ENCODE data around the gene LYSMD2.

- TF ChIP-seq CEBPB (tag; IDR thresholded peaks at IDR 0.05) (no peak), ZNF384 (IDR thresholded peaks at IDR 0.05; ENCODE audit: low read depth, low read length) (no peak), CHD1 (IDR thresholded peaks at IDR 0.05; ENCODE audit: low read length) (no peak), YBX1 (IDR thresholded peaks at IDR 0.05) (no peak), NONO (IDR thresholded peaks at IDR 0.05; ENCODE audit: low read depth in 2 of 2, low read length in 1 of 2) (no peak), EZH2 (IDR thresholded peaks at IDR 0.05; ENCODE audit: borderline replicate concordance, low read depth, low read length) (no peak), ZKSCAN1 (IDR thresholded peaks at IDR 0.05; ENCODE audit: low read depth, low read length) (no peak), ZNF224 (CRISPR knock-in tag; IDR thresholded peaks at IDR 0.05) (no peak)
- TF ChIP-seq, protein P1, sequence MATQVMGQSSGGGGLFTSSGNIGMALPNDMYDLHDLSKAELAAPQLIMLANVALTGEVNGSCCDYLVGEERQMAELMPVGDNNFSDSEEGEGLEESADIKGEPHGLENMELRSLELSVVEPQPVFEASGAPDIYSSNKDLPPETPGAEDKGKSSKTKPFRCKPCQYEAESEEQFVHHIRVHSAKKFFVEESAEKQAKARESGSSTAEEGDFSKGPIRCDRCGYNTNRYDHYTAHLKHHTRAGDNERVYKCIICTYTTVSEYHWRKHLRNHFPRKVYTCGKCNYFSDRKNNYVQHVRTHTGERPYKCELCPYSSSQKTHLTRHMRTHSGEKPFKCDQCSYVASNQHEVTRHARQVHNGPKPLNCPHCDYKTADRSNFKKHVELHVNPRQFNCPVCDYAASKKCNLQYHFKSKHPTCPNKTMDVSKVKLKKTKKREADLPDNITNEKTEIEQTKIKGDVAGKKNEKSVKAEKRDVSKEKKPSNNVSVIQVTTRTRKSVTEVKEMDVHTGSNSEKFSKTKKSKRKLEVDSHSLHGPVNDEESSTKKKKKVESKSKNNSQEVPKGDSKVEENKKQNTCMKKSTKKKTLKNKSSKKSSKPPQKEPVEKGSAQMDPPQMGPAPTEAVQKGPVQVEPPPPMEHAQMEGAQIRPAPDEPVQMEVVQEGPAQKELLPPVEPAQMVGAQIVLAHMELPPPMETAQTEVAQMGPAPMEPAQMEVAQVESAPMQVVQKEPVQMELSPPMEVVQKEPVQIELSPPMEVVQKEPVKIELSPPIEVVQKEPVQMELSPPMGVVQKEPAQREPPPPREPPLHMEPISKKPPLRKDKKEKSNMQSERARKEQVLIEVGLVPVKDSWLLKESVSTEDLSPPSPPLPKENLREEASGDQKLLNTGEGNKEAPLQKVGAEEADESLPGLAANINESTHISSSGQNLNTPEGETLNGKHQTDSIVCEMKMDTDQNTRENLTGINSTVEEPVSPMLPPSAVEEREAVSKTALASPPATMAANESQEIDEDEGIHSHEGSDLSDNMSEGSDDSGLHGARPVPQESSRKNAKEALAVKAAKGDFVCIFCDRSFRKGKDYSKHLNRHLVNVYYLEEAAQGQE (IDR thresholded peaks at IDR 0.05; ENCODE audit: borderline replicate concordance), result no peak
- TF ChIP-seq, protein P1 (CRISPR knock-in tag; IDR thresholded peaks at IDR 0.05; ENCODE audit: low read depth), result no peak
- TF ChIP-seq, protein P2, sequence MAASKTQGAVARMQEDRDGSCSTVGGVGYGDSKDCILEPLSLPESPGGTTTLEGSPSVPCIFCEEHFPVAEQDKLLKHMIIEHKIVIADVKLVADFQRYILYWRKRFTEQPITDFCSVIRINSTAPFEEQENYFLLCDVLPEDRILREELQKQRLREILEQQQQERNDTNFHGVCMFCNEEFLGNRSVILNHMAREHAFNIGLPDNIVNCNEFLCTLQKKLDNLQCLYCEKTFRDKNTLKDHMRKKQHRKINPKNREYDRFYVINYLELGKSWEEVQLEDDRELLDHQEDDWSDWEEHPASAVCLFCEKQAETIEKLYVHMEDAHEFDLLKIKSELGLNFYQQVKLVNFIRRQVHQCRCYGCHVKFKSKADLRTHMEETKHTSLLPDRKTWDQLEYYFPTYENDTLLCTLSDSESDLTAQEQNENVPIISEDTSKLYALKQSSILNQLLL (CRISPR knock-in tag; IDR thresholded peaks at IDR 0.05; ENCODE audit: borderline replicate concordance), result no peak
- TF ChIP-seq, protein P3, sequence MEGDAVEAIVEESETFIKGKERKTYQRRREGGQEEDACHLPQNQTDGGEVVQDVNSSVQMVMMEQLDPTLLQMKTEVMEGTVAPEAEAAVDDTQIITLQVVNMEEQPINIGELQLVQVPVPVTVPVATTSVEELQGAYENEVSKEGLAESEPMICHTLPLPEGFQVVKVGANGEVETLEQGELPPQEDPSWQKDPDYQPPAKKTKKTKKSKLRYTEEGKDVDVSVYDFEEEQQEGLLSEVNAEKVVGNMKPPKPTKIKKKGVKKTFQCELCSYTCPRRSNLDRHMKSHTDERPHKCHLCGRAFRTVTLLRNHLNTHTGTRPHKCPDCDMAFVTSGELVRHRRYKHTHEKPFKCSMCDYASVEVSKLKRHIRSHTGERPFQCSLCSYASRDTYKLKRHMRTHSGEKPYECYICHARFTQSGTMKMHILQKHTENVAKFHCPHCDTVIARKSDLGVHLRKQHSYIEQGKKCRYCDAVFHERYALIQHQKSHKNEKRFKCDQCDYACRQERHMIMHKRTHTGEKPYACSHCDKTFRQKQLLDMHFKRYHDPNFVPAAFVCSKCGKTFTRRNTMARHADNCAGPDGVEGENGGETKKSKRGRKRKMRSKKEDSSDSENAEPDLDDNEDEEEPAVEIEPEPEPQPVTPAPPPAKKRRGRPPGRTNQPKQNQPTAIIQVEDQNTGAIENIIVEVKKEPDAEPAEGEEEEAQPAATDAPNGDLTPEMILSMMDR (IDR thresholded peaks at IDR 0.05 in 2 of 3, conservative IDR thresholded peaks at IDR 0.05 in 1 of 3; ENCODE audit: insufficient read depth in 2 of 3, low read depth in 1 of 3, low read length in 3 of 3), result no peak
- TF ChIP-seq, protein P4, sequence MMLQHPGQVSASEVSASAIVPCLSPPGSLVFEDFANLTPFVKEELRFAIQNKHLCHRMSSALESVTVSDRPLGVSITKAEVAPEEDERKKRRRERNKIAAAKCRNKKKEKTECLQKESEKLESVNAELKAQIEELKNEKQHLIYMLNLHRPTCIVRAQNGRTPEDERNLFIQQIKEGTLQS (IDR thresholded peaks at IDR 0.05), result no peak
- TF ChIP-seq, protein P4 (CRISPR knock-in tag; conservative IDR thresholded peaks at IDR 0.05), result no peak
Observed at GRCh38 chr15:51774916-51775315, 37.5 kb upstream of the LYSMD2 start.

Measured in K562 (cell line).